Renal pelvis (tissue), 4 donors: Measurements from ENCODE around the gene IL4. TPM values are rescaled to one million over a fixed set of nuclear protein-coding genes. Genes with fewer than 3 reads are reported as not detected.
"Not testable (repeated sequence)": the region's sequence is repeated elsewhere in the genome, so short reads cannot be mapped to it uniquely, and the experiment has no call there.

Experiments used
- DNase-seq: peaks from one replicate; pipeline ENCODE4 v3.0.0-alpha.2; 2013
- polyA plus RNA-seq, 3 donors: library from polyadenylated mRNA; unstranded; fragments of 120-200 nt; gene quantifications; one replicate each; pipeline ENCODE4 v1.2.1, GENCODE V29; 2013; ENCODE audit not compliant: insufficient read length in 3 of 3

Gene IL4
- polyA plus RNA-seq, 3 donors = 0.37 TPM; not detected in 2

GRCh38 chr5:132691755-132692631 is 18.2 kb downstream of the IL4 start:
- DNase-seq = not testable (repeated sequence)

GRCh38 chr5:132692632-132692967 is 18.8 kb downstream of the IL4 start:
- no peak for DNase-seq

- no peak for DNase-seq
These were observed 22.2 kb downstream of the IL4 start for GRCh38 chr5:132695956-132696355.

- no peak for DNase-seq
These were observed 31.1 kb downstream of the IL4 start for GRCh38 chr5:132704875-132705274.

GRCh38 chr5:132708645-132709044 is 34.9 kb downstream of the IL4 start:
- no peak for DNase-seq

GRCh38 chr5:132714456-132715307 is 40.9 kb downstream of the IL4 start:
- no peak for DNase-seq

- no peak for DNase-seq
These were observed 44.9 kb downstream of the IL4 start for GRCh38 chr5:132718544-132719312.

GRCh38 chr5:132725745-132726144 is 52.0 kb downstream of the IL4 start:
- no peak for DNase-seq

- DNase-seq = no peak
These were observed 56.1 kb downstream of the IL4 start for GRCh38 chr5:132729896-132730295.

Other genes starting within 250 kb of the IL4 start
- gene IRF1, start 183.2 kb upstream of the IL4 start, polyA plus RNA-seq = 10 to 100 TPM; 13.8 to 17.1 (median 15.8) TPM
- gene IL5, start 130.5 kb upstream of the IL4 start, polyA plus RNA-seq = not detected
- 10 to 100 TPM; 49.1 to 55.4 (median 49.9) TPM for gene RAD50, start 117.0 kb upstream of the IL4 start, polyA plus RNA-seq
- under 1 TPM in 1 of 3 donors, not detected in 2; 0.12 TPM for gene IL13, start 15.8 kb upstream of the IL4 start, polyA plus RNA-seq
- 10 to 100 TPM; 19.7 to 35.9 (median 23.5) TPM for gene KIF3A, start 63.6 kb downstream of the IL4 start, polyA plus RNA-seq
- 1 to 10 TPM; 2.6 to 4.1 (median 3.1) TPM for gene CCNI2, start 73.4 kb downstream of the IL4 start, polyA plus RNA-seq
- gene SEPTIN8, start 103.2 kb downstream of the IL4 start, polyA plus RNA-seq = 10 to 100 TPM; 79.1 to 87.7 (median 84.1) TPM
- 1 to 10 TPM; 3.9 to 5.2 (median 4.9) TPM for gene SOWAHA, start 139.3 kb downstream of the IL4 start, polyA plus RNA-seq
- 10 to 100 TPM; 12.7 to 20.9 (median 20.6) TPM for gene SHROOM1, start 156.7 kb downstream of the IL4 start, polyA plus RNA-seq
- gene GDF9, start 192.5 kb downstream of the IL4 start, polyA plus RNA-seq = 1 to 10 TPM; 1.1 to 2.2 (median 2.0) TPM
- gene UQCRQ, start 192.7 kb downstream of the IL4 start, polyA plus RNA-seq = 100 to 1,000 TPM; 199 to 253 (median 242) TPM
- 1 to 10 TPM; 4.0 to 9.9 (median 8.0) TPM for gene LEAP2, start 199.7 kb downstream of the IL4 start, polyA plus RNA-seq